IPS-NIHi11 (cell line): ENCODE data around the gene SESN2.
"Not testable (repeated sequence)": the region's sequence is repeated elsewhere in the genome, so short reads cannot be mapped to it uniquely, and the experiment has no call there.

Experiments used
- DNase-seq: peaks from one replicate; pipeline ENCODE4 v3.0.0; 2012; ENCODE audit warnings: mixed read lengths, low spot score

SESN2 gene

DNA sequence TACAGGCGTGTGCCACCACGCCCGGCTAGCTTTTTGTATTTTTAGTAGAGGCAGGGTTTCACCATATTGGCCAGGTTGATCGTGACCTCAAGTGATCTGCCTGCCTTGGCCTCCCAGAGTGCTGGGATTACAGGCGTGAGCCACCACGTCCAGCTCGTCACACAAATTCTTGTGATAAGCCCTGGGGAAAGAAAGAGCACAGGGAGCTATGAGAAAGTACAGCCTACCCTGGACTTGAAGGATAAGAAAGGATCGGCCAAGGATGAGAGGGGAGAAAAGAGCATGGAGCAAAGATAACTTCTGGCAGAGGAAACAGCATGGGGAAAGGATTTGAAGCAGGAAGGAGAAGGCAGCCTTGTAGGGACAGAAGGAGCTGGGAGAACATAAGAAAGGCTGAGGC, 29.2 kb downstream of the SESN2 start:
- no peak for DNase-seq

DNA sequence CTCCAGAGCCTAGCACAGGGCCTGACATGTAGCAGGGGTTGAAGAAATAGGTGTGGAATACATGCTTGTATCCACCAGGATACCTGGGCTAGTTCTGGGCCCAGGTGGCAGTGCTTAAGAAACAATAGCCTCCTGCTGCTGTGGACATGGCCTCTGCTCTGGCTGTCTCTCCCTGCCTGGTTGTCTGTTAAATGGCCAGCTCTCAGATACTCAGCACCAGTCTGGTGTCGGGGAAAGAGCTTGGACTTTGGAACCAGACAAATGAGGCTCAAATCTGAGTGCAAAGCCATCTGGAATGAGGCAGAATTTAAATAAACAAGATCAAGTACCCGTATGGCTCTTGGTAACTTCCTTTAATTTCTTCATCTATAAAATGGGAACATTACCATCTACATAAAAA, 31.5 kb downstream of the SESN2 start:
- DNase-seq: peak; percentile 65

DNA sequence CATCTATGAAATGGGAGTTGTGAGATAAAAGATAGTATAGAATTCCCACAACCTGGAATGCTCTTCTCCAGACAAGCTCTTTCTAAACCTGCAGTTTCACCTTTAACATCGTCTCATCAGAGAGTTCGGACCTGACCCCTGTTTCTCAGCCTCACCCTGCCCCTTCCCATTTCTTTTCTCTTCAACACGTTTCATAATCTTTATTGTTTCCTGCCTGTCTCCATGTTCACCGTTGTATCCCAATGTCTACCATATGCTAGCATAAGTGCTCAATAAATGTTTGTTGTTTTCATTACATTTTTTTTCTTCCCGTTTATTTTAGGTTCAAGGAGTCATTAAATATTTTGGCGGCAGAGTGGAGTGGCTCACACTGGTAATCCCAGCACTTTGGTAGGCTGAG, 32.4 kb downstream of the SESN2 start:
- DNase-seq: no peak

DNA sequence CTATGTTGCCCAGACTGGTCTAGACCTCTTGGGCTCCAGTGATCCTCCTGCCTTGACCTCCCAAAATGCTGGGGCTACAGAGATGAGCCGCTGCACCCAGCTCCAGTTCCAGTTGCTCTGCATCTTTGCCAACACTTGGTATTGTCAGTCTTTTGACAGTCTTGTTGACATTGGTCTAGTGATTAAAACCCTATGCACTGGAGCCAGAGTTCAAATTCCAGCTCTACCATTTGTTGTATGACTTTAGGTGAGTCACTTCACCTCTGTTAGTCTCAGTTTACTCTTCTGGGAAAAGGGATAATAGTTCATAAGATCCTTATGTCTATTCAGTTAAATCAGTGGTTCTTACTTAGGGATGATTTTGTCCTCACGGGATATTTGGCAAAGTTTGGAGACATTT, 36.6 kb downstream of the SESN2 start:
- DNase-seq: no peak

DNA sequence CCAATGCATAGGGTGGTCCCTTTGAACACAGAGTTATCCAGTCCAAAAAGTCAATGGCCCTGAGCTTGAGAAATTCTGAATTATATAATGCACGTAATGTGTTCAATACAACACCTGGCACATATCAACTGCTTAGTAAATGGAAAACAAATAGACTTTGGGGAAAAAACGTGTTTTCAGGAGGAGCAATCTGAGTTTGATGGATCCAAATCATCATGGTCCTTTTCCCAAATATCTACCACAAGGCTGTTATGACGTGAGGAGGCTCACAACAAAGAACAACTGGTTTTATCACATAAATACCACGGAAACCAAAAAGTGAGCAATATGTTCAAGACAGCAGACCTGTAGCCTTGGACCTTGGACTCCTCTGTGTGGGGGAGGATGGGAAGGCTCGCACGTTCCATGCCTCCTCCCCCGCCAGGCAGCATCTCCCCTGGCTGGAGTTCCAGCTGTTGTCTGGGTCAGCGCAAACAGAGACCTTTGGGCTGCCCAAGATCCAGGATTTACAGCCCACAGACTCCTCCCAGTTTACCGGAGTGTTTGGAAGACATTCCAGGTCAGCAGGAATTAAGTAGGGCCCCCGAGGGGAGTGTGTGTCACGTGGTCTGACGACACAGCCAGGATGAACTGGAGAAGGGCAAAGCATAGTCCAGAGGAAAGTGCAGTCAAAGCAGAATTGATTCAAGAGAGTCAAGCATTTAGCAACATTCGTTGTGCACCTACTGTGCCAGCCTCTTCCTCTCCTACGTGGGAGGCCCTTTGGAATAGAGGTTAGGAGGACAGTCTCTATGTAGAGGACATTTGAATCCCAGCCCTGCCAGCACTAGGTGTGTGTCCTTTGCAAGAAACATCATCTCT, 37.3 kb downstream of the SESN2 start:
- DNase-seq: peak; percentile 78

DNA sequence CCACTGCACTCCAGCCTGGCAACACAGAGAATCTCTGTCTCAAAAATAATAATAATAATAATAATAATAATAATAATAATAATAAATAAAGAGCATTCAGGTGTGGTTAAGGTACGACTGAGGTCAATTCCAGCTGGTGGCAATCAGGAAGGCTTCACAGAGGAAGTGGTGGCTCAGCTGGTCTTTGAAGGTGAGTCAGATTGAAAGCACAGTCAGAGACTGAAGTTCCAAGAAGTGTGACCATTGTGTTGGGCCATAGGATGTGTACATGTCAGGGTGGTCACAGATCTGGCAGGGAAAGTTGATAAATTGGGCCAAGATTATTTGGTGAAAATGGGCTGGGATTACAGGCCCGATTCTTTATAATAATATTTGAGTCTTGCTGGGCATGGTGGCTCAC, 38.5 kb downstream of the SESN2 start:
- DNase-seq: no peak

DNA sequence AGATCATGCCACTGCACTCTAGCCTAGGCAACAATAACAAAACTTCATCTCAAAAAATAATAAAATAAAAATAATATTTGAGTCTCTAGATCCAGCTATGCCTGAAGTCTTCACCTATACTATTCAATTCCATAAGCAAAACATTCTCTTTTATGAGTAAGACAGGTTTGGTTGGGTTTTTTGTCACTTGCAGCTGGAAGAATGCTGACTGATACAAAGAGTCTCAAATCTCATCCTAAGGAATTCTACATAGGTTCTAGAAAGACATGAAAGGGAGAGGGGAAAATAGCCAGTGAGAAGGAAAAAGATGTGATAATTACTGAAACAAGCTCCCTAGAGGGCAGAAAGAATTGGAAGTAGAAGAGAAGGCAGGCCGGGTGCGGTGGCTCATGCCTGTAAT, 39.1 kb downstream of the SESN2 start:
- DNase-seq: no peak

DNA sequence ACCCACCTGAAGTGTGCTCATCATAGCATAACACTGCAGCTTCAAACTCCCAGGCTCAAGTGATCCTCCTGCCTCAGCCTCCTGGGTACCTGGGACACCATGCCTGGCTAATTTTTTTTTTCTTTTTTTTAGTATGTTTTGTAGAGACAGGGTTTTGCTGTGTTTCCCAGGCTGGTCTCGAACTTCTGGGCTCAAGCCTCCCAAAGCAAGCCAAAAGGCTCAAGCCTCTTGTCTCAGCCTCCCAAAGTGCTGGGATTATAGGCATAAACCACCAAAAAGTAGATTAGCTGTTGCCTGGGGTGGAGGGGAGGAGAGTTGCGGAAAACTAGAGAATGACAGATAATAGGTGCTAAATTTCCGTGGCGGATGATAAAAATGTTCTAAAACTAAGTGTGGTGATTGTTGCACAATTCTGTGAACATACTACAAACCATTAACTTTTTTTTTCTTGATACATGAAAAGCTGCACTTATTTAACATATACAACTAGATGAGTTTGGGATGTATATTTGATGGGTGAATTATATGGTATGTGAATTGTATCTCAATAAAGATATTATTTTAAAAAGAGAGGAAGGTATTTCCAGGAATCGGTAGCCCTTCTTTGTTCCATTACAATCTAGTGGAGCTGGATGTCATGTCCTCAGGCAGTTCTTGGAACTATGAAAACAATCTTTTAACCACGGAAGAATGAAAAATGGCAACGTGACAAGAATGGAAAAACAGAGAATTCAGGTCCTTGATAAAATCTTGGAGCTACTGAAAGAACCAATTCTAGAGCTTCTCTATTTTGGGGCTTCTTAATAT, 42.3 kb downstream of the SESN2 start:
- DNase-seq: no peak

DNA sequence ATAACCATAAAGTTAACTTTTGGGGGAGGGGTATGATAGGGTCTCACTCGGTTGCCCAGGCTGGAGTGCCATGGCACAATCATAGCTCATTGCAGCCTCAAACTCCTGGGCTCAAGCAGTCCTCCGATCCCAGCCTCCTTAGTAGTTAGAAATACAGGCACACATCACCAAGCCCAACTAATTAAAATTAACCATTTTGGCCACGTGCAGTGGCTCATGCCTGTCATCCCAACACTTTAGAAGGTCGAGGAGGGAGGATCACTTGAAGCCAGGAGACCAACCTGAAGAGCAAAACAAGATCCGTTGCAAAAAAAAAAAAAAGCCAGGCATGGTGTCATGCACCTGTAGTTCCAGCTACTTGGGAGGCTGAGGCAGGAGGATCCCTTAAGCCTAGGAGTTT, 42.9 kb downstream of the SESN2 start:
- DNase-seq: no peak

DNA sequence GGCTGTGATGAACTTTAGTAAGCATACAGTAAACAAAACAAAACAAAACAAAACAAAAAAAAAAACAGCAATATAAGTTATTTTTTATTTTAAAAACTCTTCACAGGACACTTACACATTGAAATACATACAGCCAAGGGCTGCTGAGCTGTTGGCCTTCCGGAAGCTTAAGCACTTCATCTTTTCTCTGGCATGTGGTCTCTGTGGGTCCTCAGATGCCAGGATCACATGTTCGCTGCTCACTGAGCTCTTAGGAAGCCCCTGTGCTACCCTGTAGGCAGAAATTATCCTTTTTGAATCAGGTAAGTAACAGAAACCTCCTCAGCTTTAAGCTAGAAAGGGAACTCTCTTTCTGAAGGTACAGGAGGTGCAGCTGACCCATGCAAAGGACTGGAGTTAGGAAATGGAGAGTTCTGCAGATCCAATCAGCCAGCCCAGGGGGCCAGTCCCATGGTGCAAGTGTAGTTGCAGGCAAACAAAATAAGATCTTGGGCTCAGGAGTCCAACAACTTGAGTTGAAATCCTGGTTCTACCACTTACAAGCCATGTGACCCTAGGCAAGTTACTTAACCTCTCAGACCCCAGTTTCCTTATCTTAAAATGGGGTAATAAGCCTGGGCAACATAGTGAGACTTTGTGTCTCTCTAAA, 47.1 kb downstream of the SESN2 start:
- DNase-seq: no peak

DNA sequence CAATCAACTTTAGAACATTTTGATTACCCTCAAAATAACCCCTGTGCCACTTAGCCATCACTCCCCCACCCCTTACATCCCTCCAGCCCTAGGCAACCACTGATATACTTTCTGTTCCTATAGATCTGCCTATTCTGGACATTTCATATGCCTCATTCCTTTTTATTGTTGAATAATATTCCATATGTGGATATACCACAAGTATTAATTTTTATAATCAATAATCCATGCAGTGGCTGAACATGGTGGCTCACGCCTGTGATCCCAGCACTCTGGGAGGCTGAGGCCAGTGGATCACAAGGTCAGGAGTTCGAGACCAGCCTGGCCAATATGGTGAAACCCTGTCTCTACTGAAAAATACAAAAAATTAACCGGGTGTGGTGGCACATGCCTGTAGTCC, 49.4 kb downstream of the SESN2 start:
- DNase-seq: no peak

DNA sequence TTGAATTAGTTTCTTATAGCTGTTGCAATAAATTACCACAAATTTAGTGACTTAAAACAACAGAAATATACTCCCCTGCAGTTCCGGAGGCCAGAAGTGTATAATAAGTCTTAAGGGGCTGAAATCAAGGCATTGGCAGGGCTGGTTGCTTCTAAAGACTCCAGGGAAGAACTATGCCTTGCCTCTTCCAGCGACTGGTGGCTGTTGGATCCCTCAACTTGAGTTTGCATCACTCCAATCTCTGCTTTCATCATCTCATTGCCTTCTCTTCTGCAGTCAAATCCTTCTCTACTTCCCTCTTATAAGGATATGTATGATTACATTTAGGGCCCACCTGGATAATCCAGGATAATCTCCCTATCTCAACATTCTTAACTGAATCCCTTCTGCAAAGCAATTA, 50.4 kb downstream of the SESN2 start:
- no peak for DNase-seq

DNA sequence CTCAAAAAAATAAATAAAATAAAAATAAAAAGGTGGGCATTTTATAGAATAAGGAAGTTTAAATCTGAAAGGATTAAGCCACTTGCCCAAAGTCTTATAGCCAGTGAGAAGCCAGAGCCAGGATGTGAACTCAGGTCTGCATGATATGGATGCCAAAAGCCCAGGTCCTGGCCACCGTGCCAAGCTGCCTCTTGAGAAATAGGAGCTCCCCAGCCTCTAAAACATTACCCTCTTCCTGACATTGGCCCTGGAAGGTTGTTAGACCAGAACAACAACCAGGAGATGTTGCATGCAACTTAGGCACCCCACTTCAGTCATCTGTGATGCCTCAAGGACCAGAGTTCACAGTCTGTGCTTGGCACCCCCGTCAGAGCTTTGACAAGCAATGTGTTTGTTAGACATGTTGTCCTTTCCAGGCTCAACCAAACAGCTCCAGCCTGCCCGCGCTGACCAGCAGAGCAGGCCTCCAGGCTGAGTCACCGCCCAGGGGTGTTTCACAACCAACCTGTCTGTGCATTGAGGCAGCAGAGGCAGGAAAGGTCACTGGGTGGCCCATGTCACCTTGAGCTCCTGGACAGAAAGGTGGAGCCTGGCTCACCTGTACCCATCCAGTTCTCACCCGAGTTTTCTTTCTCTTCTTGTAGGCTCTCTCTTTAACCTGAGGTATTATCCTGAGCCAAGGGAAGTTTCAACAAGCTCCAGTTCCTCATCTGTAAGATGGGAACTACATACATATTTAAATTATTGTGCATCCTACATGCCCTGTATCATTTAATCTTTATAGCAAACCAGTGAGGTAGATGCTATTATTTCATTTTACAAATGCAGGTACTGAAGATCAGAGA, 54.6 kb downstream of the SESN2 start:
- DNase-seq: peak; percentile 54

DNA sequence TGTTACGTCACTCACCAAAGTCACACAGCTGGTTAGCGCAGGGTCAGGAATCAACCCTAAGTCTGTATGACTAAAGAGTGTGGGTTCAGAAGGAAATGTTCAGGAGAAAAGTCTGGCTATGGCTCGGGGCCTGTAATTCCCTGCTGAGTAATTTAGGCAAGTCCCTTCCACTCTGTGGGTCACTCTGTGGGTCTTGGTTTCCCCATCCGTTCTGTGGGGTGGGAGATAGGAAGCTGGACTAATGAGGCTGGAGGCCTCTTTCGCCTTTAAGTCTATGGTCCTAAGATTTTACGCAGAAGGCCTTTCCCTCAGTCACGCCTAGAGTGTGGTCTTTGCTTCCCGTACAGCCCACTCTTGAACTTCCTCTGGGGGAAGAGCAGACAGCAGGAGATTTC, 55.2 kb downstream of the SESN2 start:
- no peak for DNase-seq

DNA sequence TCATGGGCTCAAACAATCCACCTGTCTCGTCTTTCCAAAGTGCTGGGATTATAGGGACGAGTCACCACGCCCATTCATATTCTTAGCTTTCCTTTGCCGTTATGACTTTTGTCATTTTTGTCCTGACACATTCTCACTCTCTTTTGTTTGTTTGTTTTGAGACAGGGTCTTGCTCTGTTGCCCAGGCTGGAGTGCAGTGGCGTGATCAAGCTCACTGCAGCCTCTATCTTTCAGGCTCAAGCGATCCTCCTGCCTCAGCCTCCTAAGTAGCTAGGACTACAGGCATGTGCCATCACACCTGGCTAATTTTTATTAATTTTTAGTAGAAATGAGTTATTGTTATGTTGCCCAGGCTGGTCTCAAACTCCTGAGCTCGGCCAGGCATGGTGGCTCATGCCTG, 57.7 kb downstream of the SESN2 start:
- DNase-seq: no peak

DNA sequence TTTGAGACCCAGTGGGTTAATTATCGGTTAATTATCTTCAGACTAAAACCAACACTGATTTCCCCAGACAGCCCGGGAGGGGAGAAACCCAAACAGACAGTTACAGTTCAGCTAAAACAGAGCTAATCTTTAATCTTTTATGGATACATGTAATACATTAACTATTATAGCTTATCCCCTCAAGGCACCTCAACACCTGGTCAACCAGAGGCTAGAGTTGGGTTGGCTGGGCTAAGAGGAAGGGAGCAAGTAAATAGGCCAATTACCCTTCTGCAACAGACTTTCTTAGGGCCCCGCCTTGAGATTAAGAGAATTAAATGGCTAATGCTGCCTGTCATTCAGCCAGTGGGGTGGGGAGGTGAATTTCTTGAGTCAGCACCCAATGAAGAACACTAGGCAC, 62.9 kb downstream of the SESN2 start:
- no peak for DNase-seq

DNA sequence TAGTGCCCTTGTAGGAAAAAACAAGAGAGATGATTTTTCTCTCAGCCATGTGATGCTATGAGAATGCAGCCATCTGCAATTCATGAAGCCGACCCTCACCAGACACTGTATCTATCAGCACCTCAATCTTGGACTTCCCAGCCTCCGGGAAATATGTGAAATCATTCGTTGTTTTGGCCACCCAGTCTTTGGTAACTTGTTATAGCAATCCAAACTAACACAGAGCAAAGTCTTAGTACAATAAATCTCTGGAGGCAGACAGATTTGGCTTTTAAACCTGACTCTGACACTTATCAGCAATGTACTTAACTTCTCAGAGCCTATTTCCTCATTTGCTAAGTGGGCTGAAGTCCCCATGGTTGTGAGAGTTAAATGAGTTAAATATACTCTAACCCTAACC, 64.4 kb downstream of the SESN2 start:
- no peak for DNase-seq

DNA sequence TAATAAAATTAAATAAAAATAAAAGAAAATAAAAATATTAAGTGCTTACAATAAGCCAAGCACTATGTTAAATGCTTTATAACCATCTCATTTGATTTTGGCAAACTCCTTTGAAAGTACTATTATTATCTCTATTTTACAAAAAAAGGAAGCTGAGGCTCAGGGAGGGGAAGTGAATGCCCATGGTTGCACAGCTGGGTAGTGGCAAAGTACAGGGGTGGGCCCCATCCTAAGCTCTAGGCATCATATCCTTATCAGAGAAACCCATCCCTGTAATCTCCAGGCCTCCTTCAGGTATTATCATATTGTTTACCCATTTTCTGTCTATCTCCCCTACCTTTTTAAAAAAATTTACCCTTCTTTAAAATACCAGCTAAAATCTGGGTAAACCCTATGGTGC, 67.2 kb downstream of the SESN2 start:
- no peak for DNase-seq

DNA sequence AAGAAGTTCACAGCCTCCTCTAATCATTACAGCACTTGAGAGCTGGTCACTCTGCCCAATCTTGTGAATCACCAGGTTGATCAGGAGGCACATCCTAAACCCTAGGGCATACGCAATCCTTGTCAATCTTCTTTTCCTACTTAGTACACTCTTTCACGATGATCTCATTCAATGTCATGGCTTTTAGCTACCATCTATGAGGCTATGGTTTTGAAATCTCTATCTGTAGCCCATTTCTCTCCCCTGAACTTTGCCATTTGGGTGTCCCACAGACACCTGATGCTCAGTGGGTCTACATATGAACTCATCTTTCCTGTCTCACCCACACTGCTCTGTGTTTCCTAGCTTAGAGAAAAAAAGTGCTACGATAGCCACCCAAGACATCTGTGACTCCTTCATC, 67.7 kb downstream of the SESN2 start:
- DNase-seq: no peak

DNA sequence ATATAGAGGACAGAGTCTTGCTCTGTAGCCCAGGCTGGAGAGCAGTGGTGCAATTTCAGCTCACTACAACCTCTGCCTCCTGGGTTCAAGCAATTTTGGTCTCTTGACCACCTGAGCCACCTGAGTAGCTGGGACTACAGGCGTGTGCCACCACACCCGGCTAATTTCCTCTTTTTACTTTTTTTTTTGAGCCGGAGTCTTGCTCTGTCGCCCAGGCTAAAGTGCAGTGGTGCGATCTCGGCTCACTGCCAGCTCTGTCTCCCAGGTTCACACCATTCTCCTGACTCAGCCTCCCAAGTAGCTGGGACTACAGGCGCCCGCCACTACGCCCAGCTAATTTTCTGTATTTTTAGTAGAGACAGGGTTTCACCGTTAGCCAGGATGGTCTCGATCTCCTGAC, 68.1 kb downstream of the SESN2 start:
- DNase-seq: not testable (repeated sequence)

DNA sequence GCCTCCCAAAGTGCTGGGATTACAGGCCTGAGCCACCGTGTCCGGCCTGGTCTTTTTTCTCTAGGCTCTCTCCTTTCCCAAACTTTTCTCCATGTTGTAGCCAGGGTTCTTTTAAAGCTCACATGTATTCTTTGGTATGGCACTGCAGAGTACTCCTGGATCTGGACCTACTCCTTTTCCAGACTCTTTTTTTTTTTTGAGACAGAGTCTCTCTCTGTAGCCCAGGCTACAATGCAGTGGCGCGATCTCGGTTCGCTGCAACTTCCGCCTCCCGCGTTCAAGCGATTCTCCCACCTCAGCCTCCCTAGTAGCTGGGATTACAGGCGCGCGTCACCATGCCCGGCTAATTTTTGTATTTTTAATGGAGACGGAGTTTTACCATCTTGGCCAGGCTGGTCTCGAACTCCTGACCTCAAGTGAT, 68.9 kb downstream of the SESN2 start:
- no peak for DNase-seq
